AG04450 (cell line): ENCODE results near the gene PLK5. TPM values are rescaled to one million over a fixed set of nuclear protein-coding genes. Genes with fewer than 3 reads are reported as not detected.
"Not testable (repeated sequence)": the region's sequence is repeated elsewhere in the genome, so short reads cannot be mapped to it uniquely, and the experiment has no call there.

Source experiments
- CTCF ChIA-PET: fragments of 300-600, 350-600 bp; formaldehyde crosslinking; extraction: SDS; loops from one replicate; lab custom pipeline; 2022; ENCODE audit warnings: antibody characterized with exemption, inconsistent platforms; lab: Charles Lee
- POLR2A ChIA-PET: fragments of 350-600 bp; formaldehyde crosslinking; extraction: SDS; loops from one replicate; lab custom pipeline; 2021; ENCODE audit warnings: antibody characterized with exemption, inconsistent platforms; lab: Yijun Ruan, JAX
- DNase-seq: peaks from one replicate; pipeline ENCODE4 v3.0.0-alpha.2; 2011; ENCODE audit warnings: low read depth, low spot score
- H3K27ac ChIP-seq: one replicate; pipeline ENCODE4 v1.5.1; 2012; ENCODE audit warnings: low read depth, low read length, control low read depth
- H3K27me3 ChIP-seq: one replicate; pipeline ENCODE4 v1.6.0; 2012; ENCODE audit warnings: low read length; ENCODE audit not compliant: control insufficient read depth, insufficient read depth
- H3K4me3 ChIP-seq: 2 replicates; pipeline ENCODE4 v1.5.1; 2011; ENCODE audit warnings: mild to moderate bottlenecking, low read depth, low read length, control low read depth
- H3K9me3 ChIP-seq: 2 replicates; pipeline ENCODE4 v1.5.1; 2012; ENCODE audit warnings: low read length; ENCODE audit not compliant: control insufficient read depth, insufficient read depth
- polyA plus RNA-seq: library from polyadenylated mRNA; depleted of rRNA; stranded (reverse); fragments of >200 nt; gene quantifications from 2 replicates; pipeline ENCODE4 v1.2.3, GENCODE V29; 2011
- TF ChIP-seq, protein P1 (sequence below): IDR thresholded peaks from 2 replicates; pipeline ENCODE4 v1.5.1; 2011; ENCODE audit warnings: low read depth, low read length, control low read depth, inconsistent platforms

PLK5 gene
- polyA plus RNA-seq, 1 experiment, result not detected

DNA sequence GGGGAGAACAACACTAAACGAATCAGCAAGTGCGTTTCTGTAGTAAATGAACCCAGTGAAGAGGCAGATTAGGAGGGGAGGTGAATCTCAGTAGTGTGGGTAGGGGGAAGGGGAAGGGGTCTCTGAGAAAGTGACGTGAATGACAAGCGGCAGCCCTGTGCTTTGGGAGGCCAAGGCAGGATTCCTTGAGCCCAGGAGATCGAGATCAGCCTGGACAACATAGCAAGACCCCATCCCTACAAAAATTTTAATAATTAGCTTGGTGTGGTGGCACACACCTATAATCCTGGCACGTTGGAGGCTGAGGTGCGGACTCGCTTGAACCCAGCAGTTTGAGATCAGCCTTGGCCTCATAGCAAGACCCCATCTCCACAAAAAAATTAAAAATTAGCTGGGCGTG is 8.1 kb downstream of the PLK5 start:
- DNase-seq, result no peak
- ChIA-PET CTCF (no interaction called here), POLR2A (no interaction called here)
- Histone ChIP-seq H3K9me3 (no peaks in the 10 kb centered on the region; the same call in 1 of the 2 replicates), H3K27me3 (no peaks in the 10 kb centered on the region), H3K27ac (no peak overlapping the region), H3K4me3 (no peak overlapping the region)
- TF ChIP-seq, protein P1, sequence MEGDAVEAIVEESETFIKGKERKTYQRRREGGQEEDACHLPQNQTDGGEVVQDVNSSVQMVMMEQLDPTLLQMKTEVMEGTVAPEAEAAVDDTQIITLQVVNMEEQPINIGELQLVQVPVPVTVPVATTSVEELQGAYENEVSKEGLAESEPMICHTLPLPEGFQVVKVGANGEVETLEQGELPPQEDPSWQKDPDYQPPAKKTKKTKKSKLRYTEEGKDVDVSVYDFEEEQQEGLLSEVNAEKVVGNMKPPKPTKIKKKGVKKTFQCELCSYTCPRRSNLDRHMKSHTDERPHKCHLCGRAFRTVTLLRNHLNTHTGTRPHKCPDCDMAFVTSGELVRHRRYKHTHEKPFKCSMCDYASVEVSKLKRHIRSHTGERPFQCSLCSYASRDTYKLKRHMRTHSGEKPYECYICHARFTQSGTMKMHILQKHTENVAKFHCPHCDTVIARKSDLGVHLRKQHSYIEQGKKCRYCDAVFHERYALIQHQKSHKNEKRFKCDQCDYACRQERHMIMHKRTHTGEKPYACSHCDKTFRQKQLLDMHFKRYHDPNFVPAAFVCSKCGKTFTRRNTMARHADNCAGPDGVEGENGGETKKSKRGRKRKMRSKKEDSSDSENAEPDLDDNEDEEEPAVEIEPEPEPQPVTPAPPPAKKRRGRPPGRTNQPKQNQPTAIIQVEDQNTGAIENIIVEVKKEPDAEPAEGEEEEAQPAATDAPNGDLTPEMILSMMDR, result no peak

DNA sequence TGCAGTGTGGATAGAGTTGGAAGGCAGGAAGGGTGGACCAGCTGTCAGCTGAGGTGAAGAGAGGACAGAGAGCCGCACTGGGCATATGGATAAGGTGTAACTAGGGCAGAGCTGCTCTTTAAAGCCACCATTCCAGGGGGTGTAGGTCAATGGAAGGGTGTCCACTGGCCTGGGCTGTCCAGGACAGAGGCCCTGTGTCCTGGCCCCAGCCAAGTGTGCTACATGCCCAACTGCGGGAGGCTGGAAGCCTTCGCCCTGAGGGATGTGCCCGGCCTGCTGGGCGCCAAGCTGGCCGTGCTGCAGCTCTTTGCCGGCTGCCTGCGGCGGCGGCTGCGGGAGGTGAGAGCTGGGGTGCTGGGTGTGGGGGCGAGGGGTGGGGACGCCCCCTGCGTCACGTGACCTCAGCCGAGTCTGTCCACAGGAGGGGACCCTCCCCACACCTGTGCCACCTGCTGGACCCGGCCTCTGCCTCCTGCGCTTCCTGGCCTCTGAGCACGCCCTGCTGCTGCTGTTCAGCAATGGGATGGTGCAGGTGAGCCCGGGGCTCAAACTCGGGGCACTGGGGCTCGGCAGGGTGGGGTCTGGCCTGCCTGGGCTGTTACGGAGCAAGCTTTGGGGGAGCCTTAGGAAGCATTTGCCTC is 9.8 kb downstream of the PLK5 start:
- no peak for DNase-seq
- ChIA-PET POLR2A (interaction anchor here (0.7 kb wide), 1 partner anchor 903 kb away, joined by 5 read pairs; no protein-coding TSS in a partner anchor), CTCF (no interaction called here)
- Histone ChIP-seq H3K4me3 (no peak overlapping the region), H3K27ac (no peak overlapping the region), H3K27me3 (no peaks in the 10 kb centered on the region), H3K9me3 (no peaks in the 10 kb centered on the region; the same call in 1 of the 2 replicates)
- TF ChIP-seq, protein P1, result no peak

DNA sequence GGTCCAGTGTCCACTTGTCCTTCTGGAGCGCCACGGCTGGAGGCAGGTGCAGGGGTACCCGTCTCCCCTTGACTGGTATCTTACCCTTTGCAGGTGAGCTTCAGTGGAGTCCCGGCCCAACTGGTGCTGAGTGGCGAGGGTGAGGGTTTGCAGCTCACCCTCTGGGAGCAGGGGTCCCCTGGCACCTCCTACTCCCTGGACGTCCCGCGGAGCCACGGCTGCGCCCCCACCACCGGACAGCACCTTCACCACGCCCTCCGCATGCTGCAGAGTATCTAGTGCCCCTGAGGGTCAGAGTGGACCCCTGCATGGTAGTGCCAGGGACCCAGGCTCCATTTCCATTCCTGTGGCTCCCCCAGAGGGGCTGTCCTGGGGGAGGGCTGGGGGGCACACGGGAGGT is 11.1 kb downstream of the PLK5 start:
- Histone ChIP-seq H3K9me3 (no peaks in the 10 kb centered on the region), H3K27ac (no peak overlapping the region), H3K27me3 (no peaks in the 10 kb centered on the region), H3K4me3 (no peak overlapping the region)
- CTCF ChIA-PET, result no interaction called here
- POLR2A ChIA-PET, result no interaction called here
- DNase-seq, result no peak
- TF ChIP-seq, protein P1, result no peak

DNA sequence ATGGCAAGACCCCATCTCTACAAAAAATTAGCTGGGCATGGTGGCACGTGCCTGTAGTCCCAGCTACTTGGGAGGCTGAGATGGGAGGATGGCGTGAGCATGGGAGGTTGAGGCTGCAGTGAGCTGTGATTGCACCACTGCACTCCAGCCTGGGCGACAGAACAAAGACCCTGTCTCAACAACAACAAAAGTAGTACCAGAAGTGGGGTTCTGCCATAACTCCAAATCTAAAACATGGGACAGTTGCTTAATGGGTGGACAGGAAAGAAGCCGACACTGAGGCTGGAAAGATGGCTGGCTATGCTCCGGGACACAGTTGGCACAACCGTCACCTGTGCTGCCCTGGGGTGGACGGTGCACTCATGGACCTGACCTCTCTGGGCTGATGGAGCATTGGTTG is 11.8 kb downstream of the PLK5 start:
- DNase-seq, POLR2A ChIA-PET, H3K27me3 ChIP-seq, H3K4me3 ChIP-seq, H3K27ac ChIP-seq, H3K9me3 ChIP-seq: not testable (repeated sequence)
- CTCF ChIA-PET, result interaction anchor here (0.7 to 1.2 kb wide), 2 partner anchors 11 to 16 kb away, joined by 7 to 9 read pairs; no protein-coding TSS in a partner anchor

DNA sequence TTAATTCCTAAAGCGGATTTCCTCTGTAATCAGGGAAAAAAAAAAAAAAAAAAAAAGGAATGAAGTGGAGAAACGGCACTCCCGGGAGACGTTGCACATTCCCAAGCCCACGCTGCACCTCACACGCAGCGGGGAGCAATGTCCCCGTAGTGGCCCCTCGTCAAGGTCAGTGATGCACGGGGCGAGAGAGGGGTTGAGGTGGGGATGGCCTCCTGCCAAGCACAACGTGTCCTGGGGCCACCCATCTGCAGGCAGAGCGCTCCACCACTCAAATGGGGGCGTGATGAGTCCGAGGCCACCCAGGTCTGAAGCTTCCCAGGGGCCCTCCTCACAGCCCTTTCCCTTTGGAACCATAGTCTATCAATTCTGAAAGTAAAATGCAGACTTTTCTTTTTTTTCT is 15.1 kb downstream of the PLK5 start:
- ChIA-PET CTCF (interaction anchor here (1.0 kb wide), 1 partner anchor 12 kb away, joined by 6 read pairs; no protein-coding TSS in a partner anchor), POLR2A (interaction anchor here (0.7 kb wide), 2 partner anchors 47 to 273 kb away, joined by 6 to 7 read pairs; no protein-coding TSS in a partner anchor)
- no peak for DNase-seq

DNA sequence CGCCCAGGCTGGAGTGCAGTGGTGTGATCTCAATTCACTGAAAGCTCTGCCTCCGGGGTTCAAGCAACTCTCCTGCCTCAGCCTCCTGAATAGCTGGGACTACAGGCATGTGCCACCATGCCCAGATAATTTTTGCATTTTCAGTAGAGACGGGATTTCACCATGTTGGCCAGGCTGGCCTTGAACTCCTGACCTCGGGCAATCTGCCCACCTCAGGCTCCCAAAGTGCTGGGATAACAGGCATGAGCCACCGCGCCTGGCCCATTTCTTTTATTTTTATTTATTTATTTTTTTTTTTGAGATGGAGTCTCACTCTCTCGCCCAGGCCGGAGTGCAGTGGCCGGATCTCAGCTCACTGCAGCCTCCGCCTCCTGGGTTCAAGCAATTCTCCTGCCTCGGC is 15.9 kb downstream of the PLK5 start:
- peaks cover 11% of the 10 kb centered on the region for H3K27me3 ChIP-seq
- POLR2A ChIA-PET, H3K27ac ChIP-seq, H3K9me3 ChIP-seq, DNase-seq, H3K4me3 ChIP-seq: not testable (repeated sequence)
- CTCF ChIA-PET, result interaction anchor here (0.7 to 1.0 kb wide), 2 partner anchors 12 to 132 kb away, joined by 3 to 6 read pairs; no protein-coding TSS in a partner anchor

More for the DNA sequence above, 15.1 kb downstream of the PLK5 start:
- no peaks in the 10 kb centered on the region for H3K9me3 ChIP-seq
- peak overlapping the region; percentile 20 for H3K4me3 ChIP-seq
- H3K27me3 ChIP-seq, result peaks cover 11% of the 10 kb centered on the region
- H3K27ac ChIP-seq, result no peak overlapping the region
- TF ChIP-seq, protein P1, result no peak
